ENCODE data around the gene CMC1. TPM values are rescaled to one million over a fixed set of nuclear protein-coding genes. Genes with fewer than 3 reads are reported as not detected.

CMC1 gene
- total RNA-seq, 1 experiment from 2014 or later = 16.5 TPM

DNA sequence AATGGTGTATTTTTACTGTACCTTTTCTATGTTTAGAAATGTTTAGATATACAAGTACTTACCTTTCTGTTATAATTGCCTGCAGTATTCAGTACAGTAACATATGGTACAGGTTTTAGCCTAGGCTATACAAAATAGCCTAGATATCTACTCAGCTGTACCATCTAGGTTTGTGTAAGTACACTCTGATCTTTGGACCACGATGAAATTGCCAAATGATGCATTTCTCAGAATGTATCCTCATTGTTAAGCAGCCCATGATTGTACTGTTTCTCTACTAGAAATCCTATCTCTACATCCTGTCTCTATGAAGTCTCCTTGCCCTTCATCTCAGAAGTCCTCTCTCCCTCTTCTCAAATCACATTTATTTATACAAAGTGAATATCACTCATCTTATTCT, 74.3 kb downstream of the CMC1 start:
- WGBS (ENCODE audit: extremely low coverage, insufficient read length, low lambda C conversion rate) = no CpG with 5 or more reads among the region's 1 CpG

More for the DNA sequence above, 74.3 kb downstream of the CMC1 start:
- no peak overlapping the region for H4K8ac ChIP-seq (replicated peaks; ENCODE audit: insufficient read length, low read depth, low read length)
- H3K9me3 ChIP-seq (ENCODE audit: control insufficient read depth, low read depth, low read length) = no peaks in the 10 kb centered on the region
- no peaks in the 10 kb centered on the region for H3K79me1 ChIP-seq (ENCODE audit: insufficient read depth, low read depth, low read length, poor library complexity, severe bottlenecking)
- H3K79me2 ChIP-seq (ENCODE audit: insufficient read depth, low read length) = no peaks in the 10 kb centered on the region
- no peak overlapping the region for H2BK20ac ChIP-seq (ENCODE audit: low read depth, low read length, poor library complexity, severe bottlenecking)
- peaks cover 0 to 12% (median 4%) of the 10 kb centered on the region in 3 experiments; a peak in 3 of 7 replicates for H3K36me3 Mint-ChIP-seq (ENCODE audit: insufficient read depth in 1 of 3, low read depth in 3 of 3)
- H3K27me3 ChIP-seq (ENCODE audit: insufficient read depth, low read length) = no peaks in the 10 kb centered on the region
- no peak overlapping the region for H3K4me2 ChIP-seq (ENCODE audit: insufficient read depth, insufficient read length, low read length)
- TF ChIP-seq, protein P1, sequence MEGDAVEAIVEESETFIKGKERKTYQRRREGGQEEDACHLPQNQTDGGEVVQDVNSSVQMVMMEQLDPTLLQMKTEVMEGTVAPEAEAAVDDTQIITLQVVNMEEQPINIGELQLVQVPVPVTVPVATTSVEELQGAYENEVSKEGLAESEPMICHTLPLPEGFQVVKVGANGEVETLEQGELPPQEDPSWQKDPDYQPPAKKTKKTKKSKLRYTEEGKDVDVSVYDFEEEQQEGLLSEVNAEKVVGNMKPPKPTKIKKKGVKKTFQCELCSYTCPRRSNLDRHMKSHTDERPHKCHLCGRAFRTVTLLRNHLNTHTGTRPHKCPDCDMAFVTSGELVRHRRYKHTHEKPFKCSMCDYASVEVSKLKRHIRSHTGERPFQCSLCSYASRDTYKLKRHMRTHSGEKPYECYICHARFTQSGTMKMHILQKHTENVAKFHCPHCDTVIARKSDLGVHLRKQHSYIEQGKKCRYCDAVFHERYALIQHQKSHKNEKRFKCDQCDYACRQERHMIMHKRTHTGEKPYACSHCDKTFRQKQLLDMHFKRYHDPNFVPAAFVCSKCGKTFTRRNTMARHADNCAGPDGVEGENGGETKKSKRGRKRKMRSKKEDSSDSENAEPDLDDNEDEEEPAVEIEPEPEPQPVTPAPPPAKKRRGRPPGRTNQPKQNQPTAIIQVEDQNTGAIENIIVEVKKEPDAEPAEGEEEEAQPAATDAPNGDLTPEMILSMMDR (conservative IDR thresholded peaks at IDR 0.05) = no peak
- no peak overlapping the region for H3K9ac ChIP-seq (ENCODE audit: extremely low read depth, insufficient read length, low read length)
- H2AK5ac ChIP-seq (ENCODE audit: insufficient read length, low read length) = no peak overlapping the region
- H3K18ac ChIP-seq (ENCODE audit: insufficient read length, low read depth, low read length) = no peak overlapping the region
- H3K56ac ChIP-seq (ENCODE audit: insufficient read length, low read depth, low read length) = no peak overlapping the region
- peaks cover under 1% of the 10 kb centered on the region in 2 experiments; a peak in 2 of 4 replicates for H3K4me1 Mint-ChIP-seq
- no peaks in the 10 kb centered on the region for H3K9me3 Mint-ChIP-seq
- H3K23me2 ChIP-seq (ENCODE audit: insufficient read length, low read depth, low read length, poor library complexity, severe bottlenecking) = no peaks in the 10 kb centered on the region
- no peaks in the 10 kb centered on the region for H4K20me1 ChIP-seq (ENCODE audit: control insufficient read depth, insufficient read depth, insufficient read length)
- no peak overlapping the region for H2BK5ac ChIP-seq (ENCODE audit: insufficient read length, low read length)
- H3K4me1 ChIP-seq (ENCODE audit: insufficient read depth, low read length) = no peaks in the 10 kb centered on the region
- H4K5ac ChIP-seq (ENCODE audit: insufficient read length, low read depth, low read length) = no peak overlapping the region
- no peak overlapping the region for H3K14ac ChIP-seq (ENCODE audit: insufficient read depth, low read length)
- H4K91ac ChIP-seq (ENCODE audit: insufficient read length, low read depth, low read length) = no peak overlapping the region
- H2BK12ac ChIP-seq (ENCODE audit: insufficient read length, low read depth, low read length) = no peak overlapping the region
- no peak overlapping the region for H3K23ac ChIP-seq (ENCODE audit: insufficient read length, low read depth, low read length)
- no peak overlapping the region for H3T11ph ChIP-seq (ENCODE audit: low read length)
- H3K27ac Mint-ChIP-seq = no peak overlapping the region
- no peak overlapping the region for H2BK120ac ChIP-seq (ENCODE audit: low read depth, low read length, poor library complexity, severe bottlenecking)
- no peak overlapping the region for H3K27ac ChIP-seq (ENCODE audit: insufficient read length, low read depth, low read length)
- no peak for DNase-seq
- H3K4ac ChIP-seq (ENCODE audit: low read depth, low read length) = no peak overlapping the region
- H2AFZ ChIP-seq (ENCODE audit: low read length) = no peak overlapping the region
- no peaks in the 10 kb centered on the region for H3K27me3 Mint-ChIP-seq (ENCODE audit: low read depth)
- H3K4me3 Mint-ChIP-seq = no peak overlapping the region
- no peak overlapping the region for H2BK15ac ChIP-seq (ENCODE audit: low read depth, low read length)

Measured in H9 (cell line).